Uterus (tissue), 2 donors: ENCODE results near the gene IRGQ.

ENCODE experiments used
- CTCF ChIP-seq, 4 experiments: fragments of 200-600 bp in 2 of 4; fragments of 450-650 bp in 2 of 4; sonication (generic) in 2 of 4; IDR thresholded peaks; one replicate each; pipeline ENCODE4 v1.5.1; 2016 to 2019; ENCODE audit warnings: antibody characterized with exemption in 4 of 4, mild to moderate bottlenecking in 2 of 4, moderate library complexity in 1 of 4
- POLR2A ChIP-seq, 2 donors: fragments of 450-650 bp; IDR thresholded peaks; one replicate each; pipeline ENCODE4 v1.6.1; 2016; ENCODE audit warnings: antibody characterized with exemption in 2 of 2, mild to moderate bottlenecking in 1 of 2, moderate library complexity in 1 of 2

GRCh38 chr19:43545276-43545675 is 50.7 kb downstream of the IRGQ start:
- TF ChIP-seq CTCF (IDR thresholded peaks at IDR 0.05) (no peak), POLR2A (IDR thresholded peaks at IDR 0.05) (no peak)
